Astrocyte (in vitro differentiated cells and primary cell): Measurements from ENCODE around the gene ZNF487.

Experiments used
- EZH2 ChIP-seq: IDR thresholded peaks from 2 replicates; pipeline ENCODE4 v1.6.1; 2012; ENCODE audit warnings: mild to moderate bottlenecking, low read length, inconsistent platforms; ENCODE audit not compliant: insufficient read depth
- TF ChIP-seq, protein P1 (sequence below): IDR thresholded peaks from 2 replicates; pipeline ENCODE4 v1.5.1; 2011; ENCODE audit warnings: low read depth, mild to moderate bottlenecking, inconsistent platforms, low read length, moderate library complexity; ENCODE audit not compliant: insufficient read depth

DNA sequence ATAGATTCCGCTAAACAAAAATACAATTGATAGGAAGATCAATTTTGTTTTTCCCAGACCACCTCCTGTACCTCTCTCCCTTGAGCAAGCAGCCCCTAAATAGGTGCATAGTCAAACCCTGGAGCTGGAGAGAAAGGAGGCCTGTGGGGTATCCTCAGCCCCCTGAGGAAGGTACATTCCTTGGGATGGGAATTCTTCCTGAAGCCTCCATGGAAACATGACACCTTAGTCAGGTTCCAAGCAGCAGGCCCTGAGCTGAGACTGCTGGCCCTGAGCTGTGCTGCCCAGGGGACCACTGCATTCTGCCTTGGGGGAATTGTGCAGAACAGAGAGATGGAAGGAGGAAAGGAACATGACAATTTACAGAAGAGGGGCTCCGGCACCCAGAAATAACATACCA is 35.3 kb upstream of the ZNF487 start:
- TF ChIP-seq, protein P1, sequence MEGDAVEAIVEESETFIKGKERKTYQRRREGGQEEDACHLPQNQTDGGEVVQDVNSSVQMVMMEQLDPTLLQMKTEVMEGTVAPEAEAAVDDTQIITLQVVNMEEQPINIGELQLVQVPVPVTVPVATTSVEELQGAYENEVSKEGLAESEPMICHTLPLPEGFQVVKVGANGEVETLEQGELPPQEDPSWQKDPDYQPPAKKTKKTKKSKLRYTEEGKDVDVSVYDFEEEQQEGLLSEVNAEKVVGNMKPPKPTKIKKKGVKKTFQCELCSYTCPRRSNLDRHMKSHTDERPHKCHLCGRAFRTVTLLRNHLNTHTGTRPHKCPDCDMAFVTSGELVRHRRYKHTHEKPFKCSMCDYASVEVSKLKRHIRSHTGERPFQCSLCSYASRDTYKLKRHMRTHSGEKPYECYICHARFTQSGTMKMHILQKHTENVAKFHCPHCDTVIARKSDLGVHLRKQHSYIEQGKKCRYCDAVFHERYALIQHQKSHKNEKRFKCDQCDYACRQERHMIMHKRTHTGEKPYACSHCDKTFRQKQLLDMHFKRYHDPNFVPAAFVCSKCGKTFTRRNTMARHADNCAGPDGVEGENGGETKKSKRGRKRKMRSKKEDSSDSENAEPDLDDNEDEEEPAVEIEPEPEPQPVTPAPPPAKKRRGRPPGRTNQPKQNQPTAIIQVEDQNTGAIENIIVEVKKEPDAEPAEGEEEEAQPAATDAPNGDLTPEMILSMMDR, result no peak
- no peak for TF ChIP-seq EZH2
